Fibroblast of the aortic adventitia (primary cell): ENCODE data around the gene EFEMP2. TPM values are rescaled to one million over a fixed set of nuclear protein-coding genes. Genes with fewer than 3 reads are reported as not detected.

Source experiments
- DNase-seq: peaks from one replicate; pipeline ENCODE4 v3.0.0-alpha.2; 2010; ENCODE audit warnings: low read depth
- H3K4me3 ChIP-seq: 2 replicates; pipeline ENCODE4 v1.5.1; 2011; ENCODE audit warnings: low read depth, mild to moderate bottlenecking, control low read depth, low read length, moderate library complexity
- total RNA-seq: library from RNA; depleted of rRNA; stranded (reverse); fragments of >200 nt; gene quantifications from 2 replicates; pipeline ENCODE4 v1.2.3, GENCODE V29; 2012; ENCODE audit warnings: low replicate concordance
- TF ChIP-seq, protein P1 (sequence below): IDR thresholded peaks from 2 replicates; pipeline ENCODE4 v1.5.1; 2011; ENCODE audit warnings: mild to moderate bottlenecking, low read length, control low read depth, inconsistent platforms; ENCODE audit not compliant: insufficient read depth

Gene EFEMP2
- total RNA-seq, 1 donor = 105 TPM

DNA sequence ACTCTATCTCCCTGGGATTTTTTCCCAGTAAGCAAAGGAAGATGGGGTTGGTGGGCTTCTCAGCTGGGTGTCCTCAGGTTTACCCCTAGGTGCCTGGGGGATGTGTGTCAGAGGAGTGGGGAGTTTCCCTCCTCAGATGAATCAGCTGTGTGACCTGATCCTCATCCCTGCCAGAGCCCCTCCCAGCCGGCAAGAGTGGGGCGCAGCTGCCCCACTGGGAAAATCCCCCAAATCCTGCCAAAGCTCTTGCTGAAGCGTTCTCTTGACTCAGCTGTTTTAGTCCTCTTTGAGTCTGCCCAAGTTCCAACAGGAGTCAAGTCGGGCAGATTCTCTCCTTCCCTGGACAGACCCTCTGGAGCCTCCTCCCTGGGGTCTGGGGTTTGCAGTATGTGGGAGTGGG lies 40.2 kb upstream of the EFEMP2 start:
- no peak overlapping the region for H3K4me3 ChIP-seq
- TF ChIP-seq, protein P1, sequence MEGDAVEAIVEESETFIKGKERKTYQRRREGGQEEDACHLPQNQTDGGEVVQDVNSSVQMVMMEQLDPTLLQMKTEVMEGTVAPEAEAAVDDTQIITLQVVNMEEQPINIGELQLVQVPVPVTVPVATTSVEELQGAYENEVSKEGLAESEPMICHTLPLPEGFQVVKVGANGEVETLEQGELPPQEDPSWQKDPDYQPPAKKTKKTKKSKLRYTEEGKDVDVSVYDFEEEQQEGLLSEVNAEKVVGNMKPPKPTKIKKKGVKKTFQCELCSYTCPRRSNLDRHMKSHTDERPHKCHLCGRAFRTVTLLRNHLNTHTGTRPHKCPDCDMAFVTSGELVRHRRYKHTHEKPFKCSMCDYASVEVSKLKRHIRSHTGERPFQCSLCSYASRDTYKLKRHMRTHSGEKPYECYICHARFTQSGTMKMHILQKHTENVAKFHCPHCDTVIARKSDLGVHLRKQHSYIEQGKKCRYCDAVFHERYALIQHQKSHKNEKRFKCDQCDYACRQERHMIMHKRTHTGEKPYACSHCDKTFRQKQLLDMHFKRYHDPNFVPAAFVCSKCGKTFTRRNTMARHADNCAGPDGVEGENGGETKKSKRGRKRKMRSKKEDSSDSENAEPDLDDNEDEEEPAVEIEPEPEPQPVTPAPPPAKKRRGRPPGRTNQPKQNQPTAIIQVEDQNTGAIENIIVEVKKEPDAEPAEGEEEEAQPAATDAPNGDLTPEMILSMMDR = no peak
- DNase-seq = peak; percentile 87

DNA sequence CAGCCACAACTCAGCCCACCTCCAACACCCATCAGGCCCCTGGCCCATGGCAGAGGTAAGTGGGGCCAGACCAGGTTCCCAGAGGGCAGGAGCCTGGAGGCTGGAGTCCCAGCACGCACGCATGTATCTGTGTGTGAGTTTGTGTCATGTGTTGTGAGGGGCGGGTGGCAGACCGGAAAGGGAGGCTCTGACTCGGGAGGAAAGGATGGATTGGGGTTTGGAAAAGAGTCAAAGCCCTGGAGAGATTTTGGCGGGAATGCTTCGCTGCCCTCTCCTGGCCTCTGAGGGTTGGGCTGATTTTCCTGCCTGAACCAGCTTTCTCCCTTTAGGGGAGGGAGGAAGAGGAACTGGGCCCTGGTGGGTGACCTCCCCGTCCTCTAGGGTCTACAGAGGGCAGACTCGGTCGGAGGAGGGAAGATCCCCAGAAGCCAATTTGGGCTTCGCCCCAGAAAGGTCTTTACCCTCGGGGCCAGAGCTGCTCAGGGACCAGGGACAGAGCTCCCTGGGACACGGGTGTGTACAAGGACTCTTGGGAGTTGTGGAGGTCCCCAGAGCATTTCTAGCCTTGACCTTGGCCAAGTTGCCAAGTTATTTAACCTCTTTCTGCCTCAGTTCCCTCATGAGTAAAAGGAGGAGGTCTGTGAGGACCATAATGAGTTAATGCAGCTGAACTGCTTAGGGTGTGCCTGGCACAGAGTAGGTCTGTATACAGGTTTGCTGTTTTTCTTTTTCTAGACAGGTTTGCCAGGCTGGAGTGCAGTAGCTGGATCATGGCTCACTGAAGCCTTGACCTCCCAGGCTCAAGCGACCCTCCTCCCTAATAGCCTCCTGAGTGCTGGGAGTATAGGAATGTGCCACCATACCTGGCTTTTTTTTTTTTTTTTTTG lies 39.3 kb upstream of the EFEMP2 start:
- H3K4me3 ChIP-seq = no peak overlapping the region
- TF ChIP-seq, protein P1 = peak; percentile 29
- peak; percentile 88 for DNase-seq

DNA sequence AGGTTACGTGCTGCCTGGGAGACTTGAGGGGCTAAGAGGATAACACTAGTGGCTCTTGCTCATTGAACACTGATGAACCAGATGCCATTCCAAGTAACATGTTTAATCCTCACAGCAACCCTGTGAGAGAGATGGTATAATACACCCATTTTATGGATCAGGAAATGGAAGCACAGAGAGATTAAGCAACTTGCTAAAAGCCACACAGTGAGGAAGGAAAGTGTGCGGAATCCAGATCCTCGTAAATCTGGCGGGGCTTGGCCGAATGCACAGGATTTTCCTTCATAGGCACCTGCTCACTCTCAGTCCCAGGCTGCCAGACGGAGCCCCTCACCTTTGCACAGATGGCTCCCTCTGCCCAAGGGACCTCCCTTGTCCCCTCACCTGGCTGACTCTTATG lies 35.3 kb upstream of the EFEMP2 start:
- TF ChIP-seq, protein P1 = no peak
- H3K4me3 ChIP-seq = no peak overlapping the region
- DNase-seq = no peak

DNA sequence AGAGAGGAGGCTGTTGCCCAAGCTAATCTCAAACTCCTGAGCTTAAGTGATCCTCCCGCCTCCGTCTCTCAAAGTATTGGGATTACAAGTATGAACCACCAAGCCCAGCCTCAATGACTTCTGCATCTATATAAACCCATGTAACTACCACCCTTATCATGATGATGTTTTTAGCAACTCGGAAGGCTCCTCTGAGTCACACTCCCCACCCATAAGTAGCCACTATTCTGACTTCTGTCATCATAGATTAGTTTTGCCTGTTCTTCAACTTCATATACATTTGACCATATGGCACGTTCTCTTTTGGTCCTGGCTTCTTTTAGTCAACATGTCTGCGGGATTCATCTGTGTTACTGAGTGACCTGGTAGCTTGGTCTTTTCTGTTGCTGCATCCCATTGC lies 34.0 kb upstream of the EFEMP2 start:
- no peak for DNase-seq
- H3K4me3 ChIP-seq = no peak overlapping the region
- TF ChIP-seq, protein P1 = no peak

DNA sequence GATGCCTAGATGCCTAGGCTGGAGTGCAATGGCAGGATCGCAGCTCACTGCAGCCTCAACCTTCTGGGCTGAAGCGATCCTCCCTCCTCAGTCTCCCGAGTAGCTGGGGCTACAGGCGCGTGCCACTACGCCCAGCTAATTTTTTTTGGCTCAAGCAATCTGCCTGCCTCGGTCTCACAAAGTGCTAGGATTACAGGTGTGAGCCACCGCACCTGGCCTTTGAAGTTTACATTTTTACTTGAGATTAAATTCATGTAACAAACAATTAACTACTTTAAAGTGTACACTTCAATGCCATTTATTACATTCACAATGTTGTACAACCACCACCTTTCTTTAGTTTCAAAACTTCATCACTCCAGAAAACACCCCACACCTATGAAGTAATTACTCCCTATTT lies 31.1 kb upstream of the EFEMP2 start:
- TF ChIP-seq, protein P1 = no peak
- H3K4me3 ChIP-seq = no peak overlapping the region
- no peak for DNase-seq

DNA sequence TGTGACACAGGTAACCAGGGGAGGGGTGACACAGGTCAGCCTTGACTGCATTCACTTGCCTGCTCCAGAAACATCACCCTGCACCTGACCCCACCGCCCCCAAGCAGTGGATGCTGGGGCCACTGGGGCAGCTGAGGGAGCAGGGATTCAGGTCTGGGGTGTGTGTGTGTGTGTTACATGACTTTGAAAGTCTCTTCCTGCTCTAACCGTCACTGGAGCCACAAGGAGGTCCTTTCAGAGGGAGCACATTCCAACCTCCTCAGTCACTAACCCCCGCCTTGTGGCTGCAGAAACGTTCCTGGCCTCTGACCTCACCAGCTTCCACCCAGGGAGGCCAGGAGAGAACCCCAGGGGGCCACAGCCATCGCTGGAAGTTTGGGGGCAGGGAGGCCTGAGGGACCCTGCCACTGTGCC lies 30.5 kb upstream of the EFEMP2 start:
- TF ChIP-seq, protein P1 = no peak
- DNase-seq = peak; percentile 69
- H3K4me3 ChIP-seq = no peak overlapping the region

DNA sequence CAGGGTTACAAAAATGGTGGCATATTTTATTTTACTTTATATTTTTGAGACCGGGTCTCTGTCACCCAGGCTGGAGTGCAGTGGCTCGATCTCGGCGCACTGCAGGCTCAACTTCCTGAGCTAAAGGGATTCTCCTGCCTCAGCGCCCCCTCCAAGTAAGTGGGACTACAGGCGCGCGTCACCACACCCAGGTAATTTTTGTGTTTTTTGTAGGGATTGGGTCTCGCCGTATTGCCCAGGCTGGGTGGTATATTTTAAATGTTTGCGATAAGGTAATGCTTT lies 28.2 kb upstream of the EFEMP2 start:
- H3K4me3 ChIP-seq = no peak overlapping the region
- TF ChIP-seq, protein P1 = no peak
- no peak for DNase-seq
